HepG2 (cell line): ENCODE measurements around the gene FAT1.

Source experiments
- ADNP ChIP-seq: sonication (generic); formaldehyde crosslinking; IDR thresholded peaks from 2 replicates; pipeline ENCODE4 v1.4.0; 2020; ENCODE audit warnings: missing genetic modification reagents
- DNMT1 ChIP-seq: sonication (generic); formaldehyde crosslinking; IDR thresholded peaks from 2 replicates; pipeline ENCODE4 v1.5.1; 2020; ENCODE audit warnings: mild to moderate bottlenecking, missing genetic modification reagents
- FOXP4 ChIP-seq: sonication (generic); formaldehyde crosslinking; IDR thresholded peaks from 2 replicates; pipeline ENCODE4 v1.4.0; 2020; ENCODE audit warnings: missing genetic modification reagents
- MAZ ChIP-seq, 2 experiments: sonication (generic) in 1 of 2; formaldehyde crosslinking in 1 of 2; IDR thresholded peaks; 2 replicates each; pipeline versions ENCODE4 v1.5.0 to v1.6.1; 2012 to 2020; ENCODE audit warnings: low read depth in 2 of 2, mild to moderate bottlenecking in 2 of 2, borderline replicate concordance in 1 of 2, improper control_type of control experiment in 1 of 2, low read length in 1 of 2, missing genetic modification reagents in 1 of 2, moderate library complexity in 1 of 2
- MNT ChIP-seq: fragments of 450-650 bp; IDR thresholded peaks from 2 replicates; pipeline ENCODE4 v1.6.1; 2016
- NR3C1 ChIP-seq: sonication (generic); formaldehyde crosslinking; IDR thresholded peaks from 2 replicates; pipeline ENCODE4 v1.4.0; 2020; ENCODE audit warnings: missing genetic modification reagents
- POLR2AphosphoS5 ChIP-seq: IDR thresholded peaks from 2 replicates; pipeline ENCODE4 v1.6.1; 2012; ENCODE audit warnings: low read depth, low read length
- SMC3 ChIP-seq: IDR thresholded peaks from 2 replicates; pipeline ENCODE4 v1.6.1; 2011; ENCODE audit warnings: low read length, improper control_type of control experiment
- TCF7L2 ChIP-seq: IDR thresholded peaks from 2 replicates; pipeline ENCODE4 v1.6.1; 2011; ENCODE audit warnings: mild to moderate bottlenecking, low read depth, low read length, moderate library complexity
- XRCC5 ChIP-seq: fragments of 200-400 bp; formaldehyde crosslinking; optimal IDR thresholded peaks from 2 replicates; pipeline ENCODE3; 2017; ENCODE audit warnings: mild to moderate bottlenecking, low read length
- ZBTB40 ChIP-seq, 2 experiments: fragments of 450-650 bp in 1 of 2; sonication (generic) in 1 of 2; formaldehyde crosslinking in 1 of 2; IDR thresholded peaks; 2 replicates each; pipeline versions ENCODE4 v1.6.1 to v1.8.0; 2016 to 2022; ENCODE audit warnings: antibody characterized with exemption in 1 of 2, mild to moderate bottlenecking in 1 of 2, missing genetic modification reagents in 1 of 2
- ZNF354B ChIP-seq: sonication (generic); formaldehyde crosslinking; IDR thresholded peaks from 2 replicates; pipeline ENCODE4 v1.8.0; 2022; ENCODE audit warnings: mild to moderate bottlenecking, missing genetic modification reagents
- ZNF609 ChIP-seq: sonication (generic); formaldehyde crosslinking; IDR thresholded peaks from 2 replicates; pipeline ENCODE4 v1.4.0; 2020; ENCODE audit warnings: mild to moderate bottlenecking, missing genetic modification reagents, borderline replicate concordance

- no peak for TF ChIP-seq ZNF609
- no peak for TF ChIP-seq SMC3
- TF ChIP-seq MAZ (IDR thresholded peaks at IDR 0.05; ENCODE audit: borderline replicate concordance, low read depth, low read length) = no peak
- TF ChIP-seq MAZ (CRISPR knock-in tag; IDR thresholded peaks at IDR 0.05; ENCODE audit: low read depth) = no peak
- no peak for TF ChIP-seq NR3C1 (CRISPR knock-in tag)
- no peak for TF ChIP-seq DNMT1 (CRISPR knock-in tag)
- no peak for TF ChIP-seq MNT
- no peak for TF ChIP-seq FOXP4 (CRISPR knock-in tag)
- no peak for TF ChIP-seq ZBTB40 (IDR thresholded peaks at IDR 0.05)
- TF ChIP-seq ZBTB40 (CRISPR knock-in tag; IDR thresholded peaks at IDR 0.05) = no peak
- no peak for TF ChIP-seq ADNP
- TF ChIP-seq ZNF354B (CRISPR knock-in tag) = no peak
- no peak for TF ChIP-seq POLR2AphosphoS5
- no peak for TF ChIP-seq TCF7L2
- TF ChIP-seq XRCC5 = no peak
Observed at GRCh38 chr4:186658657-186659056, 65.0 kb downstream of the FAT1 start.
